Subcutaneous abdominal adipose tissue (tissue), 5 donors: ENCODE results near the gene DUOX1.
"Not testable (repeated sequence)": the region's sequence is repeated elsewhere in the genome, so short reads cannot be mapped to it uniquely, and the experiment has no call there.

ENCODE experiments used
- H3K27ac ChIP-seq: one replicate; pipeline ENCODE4 v1.7.0; 2013; ENCODE audit warnings: low read depth, mild to moderate bottlenecking, inconsistent platforms, low read length, moderate library complexity
- H3K27me3 ChIP-seq, 5 donors: one replicate each; pipeline ENCODE4 v1.7.0; 2013; ENCODE audit warnings: low read length in 5 of 5, inconsistent platforms in 1 of 5; ENCODE audit not compliant: control insufficient read depth in 5 of 5, insufficient read depth in 4 of 5
- H3K36me3 ChIP-seq, 5 donors: one replicate each; pipeline ENCODE4 v1.7.0; 2013; ENCODE audit warnings: low read length in 5 of 5; ENCODE audit not compliant: control insufficient read depth in 5 of 5, insufficient read depth in 5 of 5
- H3K4me1 ChIP-seq, 5 donors: one replicate each; pipeline ENCODE4 v1.7.0; 2013; ENCODE audit warnings: low read length in 5 of 5, mild to moderate bottlenecking in 3 of 5, moderate library complexity in 1 of 5; ENCODE audit not compliant: control insufficient read depth in 5 of 5, insufficient read depth in 5 of 5
- H3K4me3 ChIP-seq, 5 donors: one replicate each; pipeline ENCODE4 v1.7.0; 2013; ENCODE audit warnings: low read length in 5 of 5, low read depth in 1 of 5
- H3K9ac ChIP-seq, 5 donors: one replicate each; pipeline ENCODE4 v1.7.0; 2013; ENCODE audit warnings: low read length in 5 of 5, mild to moderate bottlenecking in 4 of 5, moderate library complexity in 3 of 5
- H3K9me3 ChIP-seq, 5 donors: one replicate each; pipeline ENCODE4 v1.7.0; 2013; ENCODE audit warnings: low read length in 5 of 5; ENCODE audit not compliant: control insufficient read depth in 5 of 5
- donor health status: healthy.
- donor health status: healthy.
- donor health status: healthy.
- donor health status: healthy.
- donor health status: healthy.

Gene DUOX1

DNA sequence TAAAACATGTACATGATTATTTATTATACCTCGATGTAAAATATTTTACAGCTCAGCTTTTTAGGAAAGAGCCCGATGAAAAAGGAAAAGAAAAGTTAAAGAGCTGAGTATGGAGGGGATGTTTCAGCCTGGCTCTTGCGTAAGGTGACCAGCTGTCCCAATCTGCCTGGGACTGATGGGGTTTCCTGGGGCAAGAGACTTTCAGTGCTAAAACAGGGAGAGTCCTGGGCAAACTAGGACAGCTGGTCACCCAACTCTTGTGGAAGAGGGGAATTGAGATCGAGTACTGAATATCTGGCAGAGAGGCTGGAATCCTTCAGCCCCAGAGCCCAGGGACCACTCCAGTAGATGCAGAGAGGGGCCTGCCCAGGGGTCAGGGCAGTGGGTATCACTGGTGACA lies 36.8 kb upstream of the DUOX1 start:
- Histone ChIP-seq H3K4me1 (no peaks in the 10 kb centered on the region), H3K4me3 (no peak overlapping the region), H3K9ac (no peak overlapping the region), H3K27me3 (peaks cover 0 to 5% (median 0%) of the 10 kb centered on the region in 5 donors), H3K9me3 (no peaks in the 10 kb centered on the region), H3K27ac (no peak overlapping the region), H3K36me3 (no peaks in the 10 kb centered on the region)

DNA sequence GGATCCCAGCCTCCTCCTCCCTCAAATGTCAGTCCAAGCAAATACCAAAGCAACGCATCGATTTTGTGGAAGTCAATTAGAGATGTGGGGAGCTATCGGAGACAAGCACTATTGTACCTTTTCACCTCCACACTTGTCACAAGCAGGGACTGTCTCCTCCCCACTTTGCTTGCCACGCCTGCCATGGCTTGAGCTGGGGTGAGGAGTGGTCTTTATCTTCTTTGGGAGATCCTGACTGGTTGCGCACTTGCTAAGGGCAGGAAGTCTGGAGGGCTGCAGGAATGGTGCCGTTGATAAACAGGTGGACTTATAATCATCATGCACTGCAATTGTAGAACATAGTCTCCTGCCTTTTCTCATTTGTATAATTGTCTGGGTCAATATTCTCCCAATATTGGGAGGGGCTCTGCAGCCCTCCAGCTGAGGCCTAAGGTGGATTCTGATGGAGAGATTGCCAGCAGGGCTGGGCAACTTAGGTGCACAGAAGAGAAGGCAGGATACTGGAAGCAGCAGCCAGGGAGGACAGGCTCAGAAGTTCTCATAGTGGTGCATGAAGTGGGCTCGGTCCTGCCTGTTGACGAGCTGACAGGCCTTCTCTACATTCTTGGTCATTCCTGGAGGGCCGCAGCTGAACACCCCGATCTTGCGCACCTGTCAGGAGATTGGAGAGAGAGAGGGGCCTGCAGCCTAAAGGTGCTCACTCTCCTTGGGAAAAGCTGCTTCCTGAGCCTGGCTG lies 36.0 kb upstream of the DUOX1 start:
- no peak overlapping the region for H3K27ac ChIP-seq
- H3K4me3 ChIP-seq = no peak overlapping the region
- no peaks in the 10 kb centered on the region for H3K36me3 ChIP-seq
- H3K9me3 ChIP-seq = no peaks in the 10 kb centered on the region
- H3K4me1 ChIP-seq = no peaks in the 10 kb centered on the region
- H3K9ac ChIP-seq = no peak overlapping the region
- H3K27me3 ChIP-seq = peaks cover 0 to 5% (median 0%) of the 10 kb centered on the region in 5 donors

DNA sequence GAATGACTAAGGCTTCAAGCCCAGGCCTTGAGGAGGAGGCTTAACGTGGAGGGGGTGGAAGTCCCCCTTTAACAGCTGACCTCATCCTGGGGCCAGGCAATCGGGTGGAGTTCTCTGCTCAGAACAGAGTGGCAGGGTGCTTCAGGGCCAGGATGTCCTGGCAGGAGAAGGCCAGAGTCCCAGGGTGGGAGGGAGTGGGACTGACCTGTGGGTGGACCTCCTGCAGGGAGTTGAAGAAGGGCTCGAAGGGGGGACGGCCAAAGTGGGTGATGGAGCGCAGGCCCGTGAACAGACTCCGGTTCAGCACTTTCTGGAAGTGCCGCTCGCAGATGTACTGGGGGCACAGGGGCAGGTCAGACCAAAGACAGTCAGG lies 35.5 kb upstream of the DUOX1 start:
- no peaks in the 10 kb centered on the region for H3K9me3 ChIP-seq
- H3K4me3 ChIP-seq = no peak overlapping the region
- H3K4me1 ChIP-seq = no peaks in the 10 kb centered on the region
- peaks cover 0 to 5% (median 0%) of the 10 kb centered on the region in 5 donors for H3K27me3 ChIP-seq
- H3K9ac ChIP-seq = no peak overlapping the region
- H3K27ac ChIP-seq = no peak overlapping the region
- no peaks in the 10 kb centered on the region for H3K36me3 ChIP-seq

DNA sequence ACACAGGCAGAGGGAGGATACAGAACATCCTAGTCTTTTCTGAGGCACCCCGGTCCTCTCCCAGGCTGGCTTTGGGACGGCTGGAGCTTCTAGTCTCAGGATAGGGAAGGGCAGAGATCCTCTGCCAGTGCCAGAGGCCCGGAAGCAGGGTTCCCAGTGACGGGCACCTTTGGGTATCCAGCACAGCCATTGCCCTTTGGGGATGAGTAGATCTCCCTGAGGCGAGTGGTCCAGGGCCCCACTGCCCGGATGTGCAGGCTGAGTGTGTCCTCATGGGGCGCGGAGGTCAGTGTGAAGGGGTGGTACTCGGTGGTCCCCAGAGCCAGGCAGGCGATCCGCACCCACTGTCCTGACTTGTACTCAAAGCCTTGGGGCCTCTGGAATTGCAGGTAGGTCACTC lies 34.1 kb upstream of the DUOX1 start:
- H3K9ac ChIP-seq = no peak overlapping the region
- no peaks in the 10 kb centered on the region for H3K36me3 ChIP-seq
- no peaks in the 10 kb centered on the region for H3K9me3 ChIP-seq
- H3K4me1 ChIP-seq = no peaks in the 10 kb centered on the region
- no peak overlapping the region for H3K4me3 ChIP-seq
- no peak overlapping the region for H3K27ac ChIP-seq
- H3K27me3 ChIP-seq = peaks cover 0 to 5% (median 0%) of the 10 kb centered on the region in 5 donors

DNA sequence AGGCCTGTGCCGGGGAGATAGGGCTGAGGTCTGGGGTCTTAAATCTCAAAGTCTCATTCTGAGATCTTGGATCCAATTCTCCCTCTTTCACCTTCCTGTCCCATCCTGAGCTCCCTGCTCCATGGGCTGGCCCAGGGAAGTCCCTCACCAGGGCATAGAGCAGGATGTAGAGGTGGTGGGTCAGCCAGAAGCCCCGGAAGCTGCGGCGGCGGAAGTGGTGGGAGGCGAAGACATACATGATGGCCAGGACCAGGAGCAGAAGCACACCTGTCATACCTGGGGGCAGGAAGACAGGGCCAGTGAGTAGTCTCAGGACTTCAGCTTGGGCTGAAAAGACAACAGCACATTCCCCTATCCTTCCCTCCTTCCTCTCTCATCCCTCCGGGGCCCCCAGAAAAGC lies 32.3 kb upstream of the DUOX1 start:
- Histone ChIP-seq H3K9me3 (no peaks in the 10 kb centered on the region), H3K4me1 (no peaks in the 10 kb centered on the region), H3K27ac (no peak overlapping the region), H3K4me3 (no peak overlapping the region), H3K27me3 (peaks cover 0 to 3% (median 0%) of the 10 kb centered on the region in 5 donors), H3K9ac (no peak overlapping the region), H3K36me3 (no peaks in the 10 kb centered on the region)

DNA sequence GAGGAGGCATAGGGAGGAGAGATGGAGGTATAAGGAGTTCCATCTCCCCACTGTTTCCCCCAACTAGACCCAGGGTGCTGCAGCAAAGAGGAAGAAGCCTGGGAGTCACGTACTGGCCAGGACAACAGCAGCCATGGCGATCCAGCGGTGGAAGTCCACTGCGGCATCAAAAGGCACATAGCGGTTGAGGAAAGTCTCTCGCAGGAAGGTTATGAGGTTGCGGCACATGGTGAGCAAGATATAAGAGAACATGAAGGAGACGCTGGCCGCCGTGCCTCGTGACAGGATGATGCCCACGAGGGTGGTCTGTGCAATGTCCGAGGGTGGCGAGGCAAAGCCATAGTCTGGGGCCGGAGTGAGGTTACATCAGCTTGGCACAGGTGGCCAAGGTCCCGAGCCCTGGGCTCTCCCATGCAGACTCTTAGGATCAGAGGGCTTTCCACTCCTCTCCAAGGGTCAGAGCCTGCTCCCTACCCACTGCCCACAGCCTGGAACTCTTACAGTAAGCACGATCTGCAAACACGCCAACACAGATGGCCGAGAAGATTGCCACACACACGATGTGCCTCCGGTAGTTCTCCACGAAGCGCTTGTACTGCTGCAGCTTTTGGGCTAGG lies 30.1 kb upstream of the DUOX1 start:
- Histone ChIP-seq H3K9me3 (no peaks in the 10 kb centered on the region), H3K36me3 (no peaks in the 10 kb centered on the region), H3K9ac (no peak overlapping the region), H3K27ac (no peak overlapping the region), H3K27me3 (peaks cover 0 to under 1% (median 0%) of the 10 kb centered on the region in 5 donors), H3K4me1 (no peaks in the 10 kb centered on the region), H3K4me3 (no peak overlapping the region)

DNA sequence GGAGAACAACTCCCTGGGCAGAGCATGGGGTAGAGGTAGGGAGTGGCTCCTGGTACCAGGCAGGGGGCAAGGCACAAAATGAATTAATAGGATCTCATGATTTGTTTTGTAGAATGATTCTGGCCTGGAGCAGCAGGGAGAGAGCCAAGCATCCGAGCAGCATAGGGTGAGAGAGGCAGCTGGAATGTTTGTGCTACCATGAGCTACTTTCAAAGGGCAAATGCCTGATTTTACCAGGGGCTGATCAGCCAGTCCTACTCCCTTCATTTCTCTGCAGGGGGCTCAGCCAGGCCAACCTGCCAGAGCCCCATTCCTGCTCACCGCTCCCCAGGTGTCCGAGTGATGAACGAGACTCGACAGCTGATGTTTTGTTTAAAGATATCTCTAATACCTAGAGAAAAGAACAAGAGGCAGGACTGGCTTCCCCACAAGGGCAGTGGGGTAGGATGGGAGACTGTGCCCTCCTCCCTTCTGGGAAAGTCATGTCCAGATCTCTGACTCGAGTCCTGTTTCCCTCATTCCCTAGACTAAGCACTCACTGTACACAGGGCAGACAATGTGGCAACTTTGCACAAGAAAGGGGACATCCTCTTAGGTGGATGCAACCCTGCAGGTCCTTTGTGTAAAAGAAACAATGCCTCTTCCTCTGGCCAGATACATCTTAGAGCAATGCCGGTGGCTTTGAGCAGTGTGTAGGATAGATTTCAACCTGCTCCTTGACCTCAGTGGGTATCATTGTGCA lies 28.7 kb upstream of the DUOX1 start:
- no peaks in the 10 kb centered on the region for H3K36me3 ChIP-seq
- no peaks in the 10 kb centered on the region for H3K4me1 ChIP-seq
- H3K9ac ChIP-seq = no peak overlapping the region
- no peaks in the 10 kb centered on the region for H3K9me3 ChIP-seq
- no peaks in the 10 kb centered on the region for H3K27me3 ChIP-seq
- H3K27ac ChIP-seq = no peak overlapping the region
- no peak overlapping the region for H3K4me3 ChIP-seq

DNA sequence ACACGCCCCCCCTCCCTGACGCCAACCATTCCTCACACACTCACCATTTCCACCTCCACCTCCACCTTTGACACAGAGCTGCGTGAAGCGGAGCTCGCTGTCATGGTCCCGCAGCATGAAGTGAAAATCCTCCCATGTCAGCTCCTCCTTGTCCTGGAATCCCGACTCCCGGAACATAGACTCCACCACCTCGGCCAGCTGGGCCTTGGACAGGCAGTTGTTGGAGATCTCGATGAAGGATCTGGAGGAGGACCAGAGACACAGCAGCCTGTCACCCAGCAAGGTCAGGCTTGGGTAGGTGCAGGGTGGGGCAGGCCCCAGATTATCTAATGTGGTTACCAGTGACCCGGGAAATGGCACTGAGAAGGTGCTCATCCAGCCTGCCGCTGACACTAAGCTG lies 28.0 kb upstream of the DUOX1 start:
- H3K4me1 ChIP-seq = no peaks in the 10 kb centered on the region

DNA sequence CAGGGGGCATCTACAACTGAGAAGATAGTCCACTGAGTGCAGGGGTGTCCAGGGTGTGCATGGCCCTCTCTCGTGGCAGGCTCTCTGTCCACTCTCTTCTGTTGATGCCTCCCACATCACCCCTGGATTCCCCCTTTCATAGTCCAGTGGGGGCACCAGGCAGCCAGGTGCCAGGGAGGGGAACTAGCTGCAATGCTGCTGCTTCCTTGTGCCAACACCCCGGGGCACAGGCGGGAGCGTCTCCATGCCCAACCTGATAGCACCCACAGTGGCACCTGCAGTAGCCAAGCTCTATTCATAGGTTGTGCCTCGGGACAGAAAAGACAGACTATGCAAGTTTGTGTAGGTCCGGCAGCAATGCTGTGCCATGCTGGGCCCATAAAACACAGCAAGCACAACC lies 27.6 kb upstream of the DUOX1 start:
- Histone ChIP-seq H3K4me3 (no peak overlapping the region), H3K9ac (no peak overlapping the region), H3K4me1 (no peaks in the 10 kb centered on the region), H3K27ac (no peak overlapping the region), H3K27me3 (peaks cover 0 to 8% (median 0%) of the 10 kb centered on the region in 5 donors), H3K9me3 (no peaks in the 10 kb centered on the region), H3K36me3 (no peaks in the 10 kb centered on the region)

More for the DNA sequence above, 28.0 kb upstream of the DUOX1 start:
- no peak overlapping the region for H3K27ac ChIP-seq
- H3K4me3 ChIP-seq = no peak overlapping the region
- H3K9me3 ChIP-seq = no peaks in the 10 kb centered on the region
- H3K9ac ChIP-seq = no peak overlapping the region
- H3K36me3 ChIP-seq = no peaks in the 10 kb centered on the region
- H3K27me3 ChIP-seq = peaks cover 0 to 7% (median 0%) of the 10 kb centered on the region in 5 donors

DNA sequence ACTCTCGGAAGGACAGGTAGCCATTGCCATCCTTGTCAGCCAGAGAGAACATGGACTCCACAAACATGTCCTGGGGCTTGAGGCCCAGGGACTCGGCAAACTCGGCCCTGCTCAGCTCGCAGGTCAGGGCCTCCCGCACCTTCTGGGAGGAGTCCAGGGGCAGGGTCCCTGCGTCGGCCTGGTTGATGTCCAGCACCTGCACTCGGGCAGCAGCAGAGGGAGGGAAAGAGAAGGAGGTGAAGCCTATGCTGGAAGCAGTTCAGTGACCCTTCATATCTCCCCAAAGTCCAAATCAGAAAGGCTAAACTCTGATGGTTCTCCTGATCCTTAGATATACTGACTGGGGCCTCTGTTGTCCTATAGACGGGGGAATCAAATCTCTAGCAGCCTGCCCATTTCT lies 25.6 kb upstream of the DUOX1 start:
- not testable (repeated sequence) for H3K36me3 ChIP-seq

More for the DNA sequence above, 25.6 kb upstream of the DUOX1 start:
- peaks cover 0 to 19% (median 9%) of the 10 kb centered on the region in 5 donors for H3K27me3 ChIP-seq
- H3K4me1 ChIP-seq, H3K9me3 ChIP-seq, H3K9ac ChIP-seq, H3K4me3 ChIP-seq, H3K27ac ChIP-seq: not testable (repeated sequence)
